ENCODE results near the gene GNB2. TPM values are rescaled to one million over a fixed set of nuclear protein-coding genes. Genes with fewer than 3 reads are reported as not detected.
A peak's percentile ranks its signal among the peaks of the same experiment; 100 is the strongest.

The GNB2 gene
- total and polyA plus RNA-seq, 2 of the 13 experiments (the other 11 are each of a cell fraction or from before 2014, with no cell fraction given), result 48.3 to 67.1 TPM

GRCh38 chr7:100705320-100705752 lies 31.8 kb downstream of the GNB2 start (continued):
- TF ChIP-seq, protein P1, sequence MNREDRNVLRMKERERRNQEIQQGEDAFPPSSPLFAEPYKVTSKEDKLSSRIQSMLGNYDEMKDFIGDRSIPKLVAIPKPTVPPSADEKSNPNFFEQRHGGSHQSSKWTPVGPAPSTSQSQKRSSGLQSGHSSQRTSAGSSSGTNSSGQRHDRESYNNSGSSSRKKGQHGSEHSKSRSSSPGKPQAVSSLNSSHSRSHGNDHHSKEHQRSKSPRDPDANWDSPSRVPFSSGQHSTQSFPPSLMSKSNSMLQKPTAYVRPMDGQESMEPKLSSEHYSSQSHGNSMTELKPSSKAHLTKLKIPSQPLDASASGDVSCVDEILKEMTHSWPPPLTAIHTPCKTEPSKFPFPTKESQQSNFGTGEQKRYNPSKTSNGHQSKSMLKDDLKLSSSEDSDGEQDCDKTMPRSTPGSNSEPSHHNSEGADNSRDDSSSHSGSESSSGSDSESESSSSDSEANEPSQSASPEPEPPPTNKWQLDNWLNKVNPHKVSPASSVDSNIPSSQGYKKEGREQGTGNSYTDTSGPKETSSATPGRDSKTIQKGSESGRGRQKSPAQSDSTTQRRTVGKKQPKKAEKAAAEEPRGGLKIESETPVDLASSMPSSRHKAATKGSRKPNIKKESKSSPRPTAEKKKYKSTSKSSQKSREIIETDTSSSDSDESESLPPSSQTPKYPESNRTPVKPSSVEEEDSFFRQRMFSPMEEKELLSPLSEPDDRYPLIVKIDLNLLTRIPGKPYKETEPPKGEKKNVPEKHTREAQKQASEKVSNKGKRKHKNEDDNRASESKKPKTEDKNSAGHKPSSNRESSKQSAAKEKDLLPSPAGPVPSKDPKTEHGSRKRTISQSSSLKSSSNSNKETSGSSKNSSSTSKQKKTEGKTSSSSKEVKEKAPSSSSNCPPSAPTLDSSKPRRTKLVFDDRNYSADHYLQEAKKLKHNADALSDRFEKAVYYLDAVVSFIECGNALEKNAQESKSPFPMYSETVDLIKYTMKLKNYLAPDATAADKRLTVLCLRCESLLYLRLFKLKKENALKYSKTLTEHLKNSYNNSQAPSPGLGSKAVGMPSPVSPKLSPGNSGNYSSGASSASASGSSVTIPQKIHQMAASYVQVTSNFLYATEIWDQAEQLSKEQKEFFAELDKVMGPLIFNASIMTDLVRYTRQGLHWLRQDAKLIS (CRISPR knock-in tag; IDR thresholded peaks at IDR 0.05), result no peak
- TF ChIP-seq, protein P2, sequence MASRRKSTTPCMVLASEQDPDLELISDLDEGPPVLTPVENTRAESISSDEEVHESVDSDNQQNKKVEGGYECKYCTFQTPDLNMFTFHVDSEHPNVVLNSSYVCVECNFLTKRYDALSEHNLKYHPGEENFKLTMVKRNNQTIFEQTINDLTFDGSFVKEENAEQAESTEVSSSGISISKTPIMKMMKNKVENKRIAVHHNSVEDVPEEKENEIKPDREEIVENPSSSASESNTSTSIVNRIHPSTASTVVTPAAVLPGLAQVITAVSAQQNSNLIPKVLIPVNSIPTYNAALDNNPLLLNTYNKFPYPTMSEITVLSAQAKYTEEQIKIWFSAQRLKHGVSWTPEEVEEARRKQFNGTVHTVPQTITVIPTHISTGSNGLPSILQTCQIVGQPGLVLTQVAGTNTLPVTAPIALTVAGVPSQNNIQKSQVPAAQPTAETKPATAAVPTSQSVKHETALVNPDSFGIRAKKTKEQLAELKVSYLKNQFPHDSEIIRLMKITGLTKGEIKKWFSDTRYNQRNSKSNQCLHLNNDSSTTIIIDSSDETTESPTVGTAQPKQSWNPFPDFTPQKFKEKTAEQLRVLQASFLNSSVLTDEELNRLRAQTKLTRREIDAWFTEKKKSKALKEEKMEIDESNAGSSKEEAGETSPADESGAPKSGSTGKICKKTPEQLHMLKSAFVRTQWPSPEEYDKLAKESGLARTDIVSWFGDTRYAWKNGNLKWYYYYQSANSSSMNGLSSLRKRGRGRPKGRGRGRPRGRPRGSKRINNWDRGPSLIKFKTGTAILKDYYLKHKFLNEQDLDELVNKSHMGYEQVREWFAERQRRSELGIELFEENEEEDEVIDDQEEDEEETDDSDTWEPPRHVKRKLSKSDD (CRISPR knock-in tag; IDR thresholded peaks at IDR 0.05; ENCODE audit: low read depth), result peak; percentile 18; the same call in 1 of the 2 replicates
- TF ChIP-seq ZBTB8A (CRISPR knock-in tag; IDR thresholded peaks at IDR 0.05; ENCODE audit: borderline replicate concordance, low read depth) (0 out of 2 replicates have a peak, but pooled peaks have one; percentile 32), SP5 (CRISPR knock-in tag; IDR thresholded peaks at IDR 0.05; ENCODE audit: borderline replicate concordance, low read depth) (0 out of 2 replicates have a peak, but pooled peaks have one; percentile 34), ZFP1 (CRISPR knock-in tag; IDR thresholded peaks at IDR 0.05) (0 out of 2 replicates have a peak, but pooled peaks have one; percentile 40), HBP1 (CRISPR knock-in tag; IDR thresholded peaks at IDR 0.05; ENCODE audit: low read depth) (0 out of 2 replicates have a peak, but pooled peaks have one; percentile 7), KDM1A (CRISPR knock-in tag; IDR thresholded peaks at IDR 0.05) (no peak), ZBTB42 (CRISPR knock-in tag; IDR thresholded peaks at IDR 0.05) (peak; percentile 31), MED8 (CRISPR knock-in tag; IDR thresholded peaks at IDR 0.05; ENCODE audit: insufficient replicate concordance) (no peak), KAT8 (CRISPR knock-in tag; IDR thresholded peaks at IDR 0.05) (no peak)
- TF ChIP-seq, protein P3, sequence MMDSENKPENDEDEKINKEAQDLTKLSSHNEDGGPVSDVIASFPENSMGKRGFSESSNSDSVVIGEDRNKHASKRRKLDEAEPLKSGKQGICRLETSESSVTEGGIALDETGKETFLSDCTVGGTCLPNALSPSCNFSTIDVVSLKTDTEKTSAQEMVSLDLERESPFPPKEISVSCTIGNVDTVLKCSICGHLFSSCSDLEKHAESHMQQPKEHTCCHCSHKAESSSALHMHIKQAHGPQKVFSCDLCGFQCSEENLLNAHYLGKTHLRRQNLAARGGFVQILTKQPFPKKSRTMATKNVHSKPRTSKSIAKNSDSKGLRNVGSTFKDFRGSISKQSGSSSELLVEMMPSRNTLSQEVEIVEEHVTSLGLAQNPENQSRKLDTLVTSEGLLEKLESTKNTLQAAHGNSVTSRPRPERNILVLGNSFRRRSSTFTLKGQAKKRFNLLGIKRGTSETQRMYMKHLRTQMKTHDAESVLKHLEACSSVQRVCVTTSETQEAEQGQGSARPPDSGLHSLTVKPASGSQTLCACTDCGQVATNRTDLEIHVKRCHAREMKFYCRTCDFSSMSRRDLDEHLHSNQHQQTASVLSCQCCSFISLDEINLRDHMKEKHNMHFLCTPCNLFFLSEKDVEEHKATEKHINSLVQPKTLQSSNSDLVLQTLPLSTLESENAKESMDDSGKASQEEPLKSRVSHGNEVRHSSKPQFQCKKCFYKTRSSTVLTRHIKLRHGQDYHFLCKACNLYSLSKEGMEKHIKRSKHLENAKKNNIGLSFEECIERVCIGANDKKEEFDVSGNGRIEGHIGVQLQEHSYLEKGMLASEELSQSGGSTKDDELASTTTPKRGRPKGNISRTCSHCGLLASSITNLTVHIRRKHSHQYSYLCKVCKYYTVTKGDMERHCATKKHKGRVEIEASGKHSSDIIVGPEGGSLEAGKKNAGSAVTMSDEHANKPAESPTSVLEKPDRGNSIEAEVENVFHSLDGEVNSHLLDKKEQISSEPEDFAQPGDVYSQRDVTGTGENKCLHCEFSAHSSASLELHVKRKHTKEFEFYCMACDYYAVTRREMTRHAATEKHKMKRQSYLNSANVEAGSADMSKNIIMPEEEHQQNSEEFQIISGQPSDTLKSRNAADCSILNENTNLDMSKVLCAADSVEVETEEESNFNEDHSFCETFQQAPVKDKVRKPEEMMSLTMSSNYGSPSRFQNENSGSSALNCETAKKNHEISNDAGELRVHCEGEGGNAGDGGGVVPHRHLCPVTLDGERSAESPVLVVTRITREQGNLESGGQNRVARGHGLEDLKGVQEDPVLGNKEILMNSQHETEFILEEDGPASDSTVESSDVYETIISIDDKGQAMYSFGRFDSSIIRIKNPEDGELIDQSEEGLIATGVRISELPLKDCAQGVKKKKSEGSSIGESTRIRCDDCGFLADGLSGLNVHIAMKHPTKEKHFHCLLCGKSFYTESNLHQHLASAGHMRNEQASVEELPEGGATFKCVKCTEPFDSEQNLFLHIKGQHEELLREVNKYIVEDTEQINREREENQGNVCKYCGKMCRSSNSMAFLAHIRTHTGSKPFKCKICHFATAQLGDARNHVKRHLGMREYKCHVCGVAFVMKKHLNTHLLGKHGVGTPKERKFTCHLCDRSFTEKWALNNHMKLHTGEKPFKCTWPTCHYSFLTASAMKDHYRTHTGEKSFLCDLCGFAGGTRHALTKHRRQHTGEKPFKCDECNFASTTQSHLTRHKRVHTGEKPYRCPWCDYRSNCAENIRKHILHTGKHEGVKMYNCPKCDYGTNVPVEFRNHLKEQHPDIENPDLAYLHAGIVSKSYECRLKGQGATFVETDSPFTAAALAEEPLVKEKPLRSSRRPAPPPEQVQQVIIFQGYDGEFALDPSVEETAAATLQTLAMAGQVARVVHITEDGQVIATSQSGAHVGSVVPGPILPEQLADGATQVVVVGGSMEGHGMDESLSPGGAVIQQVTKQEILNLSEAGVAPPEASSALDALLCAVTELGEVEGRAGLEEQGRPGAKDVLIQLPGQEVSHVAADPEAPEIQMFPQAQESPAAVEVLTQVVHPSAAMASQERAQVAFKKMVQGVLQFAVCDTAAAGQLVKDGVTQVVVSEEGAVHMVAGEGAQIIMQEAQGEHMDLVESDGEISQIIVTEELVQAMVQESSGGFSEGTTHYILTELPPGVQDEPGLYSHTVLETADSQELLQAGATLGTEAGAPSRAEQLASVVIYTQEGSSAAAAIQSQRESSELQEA (CRISPR knock-in tag; IDR thresholded peaks at IDR 0.05; ENCODE audit: not compliant biosample characterization), result peak; percentile 91
